Muscle layer of colon (tissue), 2 donors: ENCODE results near the gene TMA7.

Experiments
- H3K27ac ChIP-seq: one replicate; pipeline ENCODE4 v1.7.0; 2013; ENCODE audit warnings: low read depth, mild to moderate bottlenecking, low read length, moderate library complexity
- H3K27me3 ChIP-seq, 2 donors: one replicate each; pipeline ENCODE4 v1.7.0; 2013; ENCODE audit warnings: low read length in 2 of 2, mild to moderate bottlenecking in 2 of 2; ENCODE audit not compliant: insufficient read depth in 2 of 2, control insufficient read depth in 1 of 2
- H3K36me3 ChIP-seq: one replicate; pipeline ENCODE4 v1.7.0; 2013; ENCODE audit warnings: mild to moderate bottlenecking, low read length; ENCODE audit not compliant: insufficient read depth
- H3K4me1 ChIP-seq: one replicate; pipeline ENCODE4 v1.7.0; 2013; ENCODE audit warnings: mild to moderate bottlenecking, low read length; ENCODE audit not compliant: insufficient read depth
- H3K4me3 ChIP-seq, 2 donors: one replicate each; pipeline ENCODE4 v1.7.0; 2013; ENCODE audit warnings: low read length in 2 of 2, low read depth in 1 of 2, mild to moderate bottlenecking in 1 of 2, moderate library complexity in 1 of 2
- H3K9ac ChIP-seq: one replicate; pipeline ENCODE4 v1.7.0; 2013; ENCODE audit warnings: low read length
- H3K9me3 ChIP-seq: one replicate; pipeline ENCODE4 v1.7.0; 2013; ENCODE audit warnings: mild to moderate bottlenecking, low read length
- donor health status: abdominal sarcoma.
- donor health status: Adenocarcinoma of cecum.

The TMA7 gene

GRCh38 chr3:48418140-48418539 is 21.9 kb upstream of the TMA7 start:
- H3K4me1 ChIP-seq: peaks cover 16% of the 10 kb centered on the region
- no peak overlapping the region for H3K9ac ChIP-seq
- no peaks in the 10 kb centered on the region for H3K9me3 ChIP-seq
- H3K27ac ChIP-seq: no peak overlapping the region
- no peaks in the 10 kb centered on the region for H3K27me3 ChIP-seq
- H3K4me3 ChIP-seq: no peak overlapping the region
- peaks cover 72% of the 10 kb centered on the region for H3K36me3 ChIP-seq

DNA sequence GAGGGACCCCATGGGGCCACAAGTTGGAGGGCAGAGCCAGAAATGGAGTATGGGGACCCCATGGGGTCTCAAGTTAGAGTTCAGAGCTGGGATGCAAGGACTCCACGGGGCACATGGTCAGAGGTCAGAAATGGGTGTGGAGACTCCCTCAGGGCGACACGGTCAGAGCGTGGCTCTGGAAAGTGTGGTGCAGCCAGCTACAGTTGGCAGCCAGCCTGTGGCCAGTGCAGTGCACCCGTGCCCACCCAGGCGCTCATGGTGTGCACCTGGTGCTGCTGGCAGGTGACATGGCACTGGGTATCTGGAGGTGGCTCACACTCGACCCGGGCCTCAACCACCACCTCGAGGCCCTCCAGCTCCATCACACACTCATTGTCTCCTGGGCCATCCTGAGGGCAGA is 21.4 kb upstream of the TMA7 start:
- Histone ChIP-seq H3K27me3 (no peaks in the 10 kb centered on the region), H3K27ac (no peak overlapping the region), H3K4me3 (no peak overlapping the region), H3K9ac (no peak overlapping the region), H3K9me3 (no peaks in the 10 kb centered on the region), H3K36me3 (peaks cover 72% of the 10 kb centered on the region), H3K4me1 (peaks cover 21% of the 10 kb centered on the region)

GRCh38 chr3:48419149-48419548 is 20.9 kb upstream of the TMA7 start:
- no peak overlapping the region for H3K9ac ChIP-seq
- no peak overlapping the region for H3K4me3 ChIP-seq
- H3K27me3 ChIP-seq: no peaks in the 10 kb centered on the region
- no peaks in the 10 kb centered on the region for H3K9me3 ChIP-seq
- H3K27ac ChIP-seq: no peak overlapping the region
- peaks cover 67% of the 10 kb centered on the region for H3K36me3 ChIP-seq
- H3K4me1 ChIP-seq: peaks cover 20% of the 10 kb centered on the region

GRCh38 chr3:48419597-48419996 is 20.5 kb upstream of the TMA7 start:
- peaks cover 20% of the 10 kb centered on the region for H3K4me1 ChIP-seq
- no peak overlapping the region for H3K27ac ChIP-seq
- H3K4me3 ChIP-seq: no peak overlapping the region
- no peaks in the 10 kb centered on the region for H3K27me3 ChIP-seq
- no peak overlapping the region for H3K9ac ChIP-seq
- H3K9me3 ChIP-seq: no peaks in the 10 kb centered on the region
- H3K36me3 ChIP-seq: peaks cover 62% of the 10 kb centered on the region

DNA sequence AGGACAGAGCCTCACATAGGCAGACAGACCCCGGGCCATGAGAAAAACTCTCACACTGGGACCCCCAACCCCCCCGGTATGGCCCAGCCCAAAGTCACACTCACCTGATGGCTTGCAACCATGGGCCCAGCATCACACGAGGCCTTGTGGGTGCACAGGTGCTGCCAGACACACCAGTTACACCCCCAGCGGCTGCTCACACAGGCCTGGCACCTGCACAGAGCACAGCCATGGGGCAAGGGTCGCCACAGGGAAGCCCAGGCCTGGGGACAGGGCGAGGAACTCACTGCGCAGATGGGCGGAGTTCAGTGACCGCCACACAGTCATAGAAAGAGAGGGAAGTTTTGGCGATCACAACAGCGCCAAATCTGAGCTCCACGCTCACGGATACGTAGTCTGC is 19.5 kb upstream of the TMA7 start:
- Histone ChIP-seq H3K27me3 (no peaks in the 10 kb centered on the region), H3K4me3 (no peak overlapping the region), H3K9me3 (no peaks in the 10 kb centered on the region), H3K27ac (no peak overlapping the region), H3K9ac (no peak overlapping the region), H3K36me3 (peaks cover 53% of the 10 kb centered on the region), H3K4me1 (peaks cover 27% of the 10 kb centered on the region)

DNA sequence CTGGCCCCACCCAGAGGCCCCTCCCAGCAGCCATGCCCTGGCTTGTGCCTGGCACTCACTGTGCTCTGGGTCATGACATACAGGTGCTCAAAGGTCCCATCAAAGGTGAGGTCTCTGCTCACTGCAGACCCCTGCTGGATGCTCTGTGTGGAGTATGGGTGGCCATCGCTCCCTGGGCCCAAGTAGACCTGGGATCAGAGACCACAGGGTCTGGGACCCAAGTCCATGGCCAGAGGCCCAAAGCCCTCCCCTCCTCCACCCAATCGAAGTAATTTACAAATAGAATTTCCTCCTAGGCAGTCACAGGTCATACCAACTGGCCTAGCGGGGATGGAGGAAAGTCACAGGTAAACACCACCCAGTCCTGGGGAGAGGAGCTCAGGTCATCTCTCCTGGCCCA is 17.8 kb upstream of the TMA7 start:
- peaks cover 44% of the 10 kb centered on the region for H3K4me1 ChIP-seq
- H3K9ac ChIP-seq: no peak overlapping the region
- H3K36me3 ChIP-seq: peaks cover 40% of the 10 kb centered on the region

DNA sequence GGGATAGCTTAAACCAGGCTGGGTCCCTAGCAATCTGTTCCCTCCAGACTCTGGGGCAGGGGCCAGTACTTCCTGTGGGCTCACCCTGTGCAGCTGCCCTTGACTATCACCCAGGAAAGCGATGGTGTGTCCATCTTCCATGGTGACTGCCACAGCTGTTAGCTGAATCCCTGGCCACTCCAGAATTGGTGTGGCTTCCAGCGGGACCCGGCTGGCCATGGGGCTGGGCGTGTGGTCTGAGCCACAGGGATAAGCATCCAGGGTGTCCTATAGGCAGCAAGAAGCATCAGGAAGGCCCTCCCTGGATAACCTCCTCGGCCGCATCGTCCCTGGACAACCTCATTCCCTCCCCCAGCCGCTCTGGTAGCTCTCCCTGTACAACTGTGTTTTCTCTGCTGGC is 17.4 kb upstream of the TMA7 start:
- Histone ChIP-seq H3K4me1 (peaks cover 49% of the 10 kb centered on the region), H3K27me3 (no peaks in the 10 kb centered on the region), H3K27ac (peak overlapping the region; percentile 22), H3K4me3 (no peak overlapping the region), H3K36me3 (peaks cover 36% of the 10 kb centered on the region), H3K9me3 (no peaks in the 10 kb centered on the region), H3K9ac (no peak overlapping the region)

More for the DNA sequence above, 17.8 kb upstream of the TMA7 start:
- Histone ChIP-seq H3K4me3 (no peak overlapping the region), H3K27ac (no peak overlapping the region), H3K9me3 (no peaks in the 10 kb centered on the region), H3K27me3 (no peaks in the 10 kb centered on the region)

- peaks cover 55% of the 10 kb centered on the region for H3K4me1 ChIP-seq
- H3K27ac ChIP-seq: peak overlapping the region; percentile 22
- H3K9me3 ChIP-seq: no peaks in the 10 kb centered on the region
- no peak overlapping the region for H3K9ac ChIP-seq
- H3K27me3 ChIP-seq: no peaks in the 10 kb centered on the region
- peaks cover 35% of the 10 kb centered on the region for H3K36me3 ChIP-seq
- no peak overlapping the region for H3K4me3 ChIP-seq
Measured at GRCh38 chr3:48423241-48423882, 16.7 kb upstream of the TMA7 start.

- Histone ChIP-seq H3K4me1 (peaks cover 55% of the 10 kb centered on the region), H3K27ac (peak overlapping the region; percentile 89), H3K9ac (no peak overlapping the region), H3K9me3 (no peaks in the 10 kb centered on the region), H3K36me3 (peaks cover 35% of the 10 kb centered on the region), H3K4me3 (no peak overlapping the region), H3K27me3 (no peaks in the 10 kb centered on the region)
Measured at GRCh38 chr3:48423883-48424695, 16.0 kb upstream of the TMA7 start.

GRCh38 chr3:48425281-48425812 is 14.7 kb upstream of the TMA7 start:
- H3K27ac ChIP-seq: peak overlapping the region; percentile 89
- peaks cover 59% of the 10 kb centered on the region for H3K4me1 ChIP-seq
- H3K27me3 ChIP-seq: no peaks in the 10 kb centered on the region
- H3K4me3 ChIP-seq: peak overlapping the region; percentile 4 to 63
- H3K9ac ChIP-seq: peak overlapping the region; percentile 32
- peaks cover 24% of the 10 kb centered on the region for H3K36me3 ChIP-seq
- H3K9me3 ChIP-seq: no peaks in the 10 kb centered on the region

DNA sequence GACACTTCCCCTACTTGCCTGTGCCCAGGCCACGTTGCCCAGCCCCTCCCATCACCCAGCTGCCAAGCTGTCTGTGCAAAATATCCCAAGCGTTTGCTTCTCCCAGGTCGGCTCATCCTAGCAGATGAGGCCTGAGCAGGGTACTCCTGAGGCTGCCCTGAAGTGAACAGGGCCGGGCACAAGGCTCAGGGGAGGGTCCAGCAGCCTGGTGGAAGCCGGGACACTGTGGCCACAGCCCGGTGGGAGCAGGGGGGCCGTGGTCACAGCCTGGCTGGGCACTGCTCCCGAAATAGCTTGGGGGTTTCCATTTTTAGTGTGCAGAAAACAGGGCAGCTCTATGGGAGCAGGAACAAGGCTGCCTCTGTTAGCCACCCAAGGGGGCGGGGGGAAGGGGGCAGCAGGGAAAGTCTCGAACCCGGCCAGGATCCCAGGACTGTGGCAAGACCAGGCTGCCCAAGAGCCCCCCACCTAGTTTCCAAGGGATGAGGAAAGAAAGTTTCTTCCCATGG is 13.6 kb upstream of the TMA7 start:
- H3K4me1 ChIP-seq: peaks cover 62% of the 10 kb centered on the region

More for the DNA sequence above, 13.6 kb upstream of the TMA7 start:
- H3K9ac ChIP-seq: peak overlapping the region; percentile 32
- peak overlapping the region; percentile 89 for H3K27ac ChIP-seq
- no peaks in the 10 kb centered on the region for H3K9me3 ChIP-seq
- peaks cover 18% of the 10 kb centered on the region for H3K36me3 ChIP-seq
- H3K27me3 ChIP-seq: no peaks in the 10 kb centered on the region
- peak overlapping the region; percentile 9 to 63 for H3K4me3 ChIP-seq
